ENCODE data around the gene SPART.

DNA sequence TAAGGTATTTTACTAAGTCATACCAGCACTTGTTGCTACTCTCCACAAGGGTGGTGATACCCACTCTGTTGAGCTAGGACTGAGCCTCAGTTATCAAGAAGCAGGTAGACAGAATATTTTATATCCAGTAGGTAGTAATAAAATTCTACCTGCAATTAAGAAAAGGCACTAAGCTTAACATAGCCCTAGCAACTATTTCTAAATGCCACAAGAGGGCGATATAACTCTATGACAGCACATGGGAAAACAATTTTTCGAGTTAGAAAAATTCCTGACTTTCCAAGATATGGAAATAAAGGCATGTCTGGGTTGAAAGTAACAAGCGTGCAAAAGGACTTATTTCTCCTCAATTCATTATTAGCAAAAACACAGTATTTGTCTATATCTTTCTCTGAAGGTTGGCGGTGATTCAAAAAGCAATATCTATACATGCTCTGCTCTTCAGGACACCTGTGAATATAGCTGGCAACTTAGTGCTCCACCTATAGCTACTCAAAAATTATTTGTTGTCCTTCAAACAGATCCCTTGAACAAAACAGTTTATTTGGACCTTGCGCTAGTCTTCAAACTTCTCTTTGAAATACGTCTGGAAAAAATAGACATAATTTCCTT, 63.3 kb downstream of the SPART start:
- TF ChIP-seq, protein P1, sequence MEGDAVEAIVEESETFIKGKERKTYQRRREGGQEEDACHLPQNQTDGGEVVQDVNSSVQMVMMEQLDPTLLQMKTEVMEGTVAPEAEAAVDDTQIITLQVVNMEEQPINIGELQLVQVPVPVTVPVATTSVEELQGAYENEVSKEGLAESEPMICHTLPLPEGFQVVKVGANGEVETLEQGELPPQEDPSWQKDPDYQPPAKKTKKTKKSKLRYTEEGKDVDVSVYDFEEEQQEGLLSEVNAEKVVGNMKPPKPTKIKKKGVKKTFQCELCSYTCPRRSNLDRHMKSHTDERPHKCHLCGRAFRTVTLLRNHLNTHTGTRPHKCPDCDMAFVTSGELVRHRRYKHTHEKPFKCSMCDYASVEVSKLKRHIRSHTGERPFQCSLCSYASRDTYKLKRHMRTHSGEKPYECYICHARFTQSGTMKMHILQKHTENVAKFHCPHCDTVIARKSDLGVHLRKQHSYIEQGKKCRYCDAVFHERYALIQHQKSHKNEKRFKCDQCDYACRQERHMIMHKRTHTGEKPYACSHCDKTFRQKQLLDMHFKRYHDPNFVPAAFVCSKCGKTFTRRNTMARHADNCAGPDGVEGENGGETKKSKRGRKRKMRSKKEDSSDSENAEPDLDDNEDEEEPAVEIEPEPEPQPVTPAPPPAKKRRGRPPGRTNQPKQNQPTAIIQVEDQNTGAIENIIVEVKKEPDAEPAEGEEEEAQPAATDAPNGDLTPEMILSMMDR (IDR thresholded peaks at IDR 0.05 in 4 of 5, conservative IDR thresholded peaks at IDR 0.05 in 1 of 5) = peak; percentile 36 to 79 (median 74)
- TF ChIP-seq POLR2A (IDR thresholded peaks at IDR 0.05) = no peak
